ENCODE data around the gene HMMR. TPM values are rescaled to one million over a fixed set of nuclear protein-coding genes. Genes with fewer than 3 reads are reported as not detected.

HMMR gene
- polyA plus RNA-seq, 1 donor from 2014 or later = 3.5 TPM

GRCh38 chr5:163448491-163448890 is 11.9 kb upstream of the HMMR start:
- Histone ChIP-seq H3K9ac (ENCODE audit: low read length) (no peak overlapping the region), H3K36me3 (ENCODE audit: insufficient read depth, low read length) (peaks cover 5% of the 10 kb centered on the region), H3F3A (ENCODE audit: insufficient read depth, low read length, poor library complexity, severe bottlenecking) (no peaks in the 10 kb centered on the region), H3K9me2 (ENCODE audit: insufficient read depth, low read length) (no peaks in the 10 kb centered on the region), H3K9me3 (ENCODE audit: low read length) (no peaks in the 10 kb centered on the region), H3K79me2 (replicated peaks; ENCODE audit: insufficient read depth, low read length) (no peaks in the 10 kb centered on the region), H4K20me1 (ENCODE audit: insufficient read depth) (no peaks in the 10 kb centered on the region), H3K27ac (ENCODE audit: low read length) (no peak overlapping the region), H3K27me3 (ENCODE audit: insufficient read depth, low read depth, low read length) (no peaks in the 10 kb centered on the region), H2AFZ (ENCODE audit: low read depth, low read length) (no peak overlapping the region), H3K4me3 (ENCODE audit: low read length) (no peak overlapping the region), H3K4me2 (ENCODE audit: low read length) (no peak overlapping the region)
- TF ChIP-seq RAD21 (conservative IDR thresholded peaks at IDR 0.05) (no peak), EZH2 (IDR thresholded peaks at IDR 0.05; ENCODE audit: borderline replicate concordance, insufficient read depth, low read length, poor library complexity, severe bottlenecking) (no peak)

- H3K9me3 ChIP-seq (ENCODE audit: low read length) = no peaks in the 10 kb centered on the region
- TF ChIP-seq RAD21 (conservative IDR thresholded peaks at IDR 0.05) (no peak), TAF1 (IDR thresholded peaks at IDR 0.05; ENCODE audit: low read depth) (no peak), MXI1 (conservative IDR thresholded peaks at IDR 0.05; ENCODE audit: poor library complexity, severe bottlenecking) (no peak), SMC3 (conservative IDR thresholded peaks at IDR 0.05; ENCODE audit: poor library complexity) (no peak), EZH2 (IDR thresholded peaks at IDR 0.05; ENCODE audit: borderline replicate concordance, insufficient read depth, low read length, poor library complexity, severe bottlenecking) (no peak), EP300 (conservative IDR thresholded peaks at IDR 0.05; ENCODE audit: poor library complexity, severe bottlenecking) (no peak), POLR2AphosphoS5 (IDR thresholded peaks at IDR 0.05) (no peak), REST (IDR thresholded peaks at IDR 0.05; ENCODE audit: borderline replicate concordance) (no peak), CTCF (IDR thresholded peaks at IDR 0.05; ENCODE audit: poor library complexity, severe bottlenecking) (no peak)
- no peak overlapping the region for H3K4me2 ChIP-seq (ENCODE audit: low read length)
- H4K20me1 ChIP-seq (ENCODE audit: insufficient read depth) = no peaks in the 10 kb centered on the region
- H3K27me3 ChIP-seq (ENCODE audit: insufficient read depth, low read depth, low read length) = no peaks in the 10 kb centered on the region
- H3K27ac ChIP-seq (ENCODE audit: low read length) = no peak overlapping the region
- no peak overlapping the region for H3K4me3 ChIP-seq (ENCODE audit: low read length)
- H3F3A ChIP-seq (ENCODE audit: insufficient read depth, low read length, poor library complexity, severe bottlenecking) = no peaks in the 10 kb centered on the region
- H3K9me2 ChIP-seq (ENCODE audit: insufficient read depth, low read length) = no peaks in the 10 kb centered on the region
- H3K79me2 ChIP-seq (replicated peaks; ENCODE audit: insufficient read depth, low read length) = no peaks in the 10 kb centered on the region
- no peak overlapping the region for H3K9ac ChIP-seq (ENCODE audit: low read length)
- H3K36me3 ChIP-seq (ENCODE audit: insufficient read depth, low read length) = peaks cover 9% of the 10 kb centered on the region
- H2AFZ ChIP-seq (ENCODE audit: low read depth, low read length) = no peak overlapping the region
These were observed 8.9 kb upstream of the HMMR start for GRCh38 chr5:163451489-163451888.

- H3K27me3 ChIP-seq (ENCODE audit: insufficient read depth, low read depth, low read length) = no peaks in the 10 kb centered on the region
- no peak overlapping the region for H3K9ac ChIP-seq (ENCODE audit: low read length)
- no peaks in the 10 kb centered on the region for H3F3A ChIP-seq (ENCODE audit: insufficient read depth, low read length, poor library complexity, severe bottlenecking)
- H3K4me2 ChIP-seq (ENCODE audit: low read length) = no peak overlapping the region
- H3K36me3 ChIP-seq (ENCODE audit: insufficient read depth, low read length) = peaks cover 4% of the 10 kb centered on the region
- no peak overlapping the region for H3K4me3 ChIP-seq (ENCODE audit: low read length)
- no peaks in the 10 kb centered on the region for H3K9me2 ChIP-seq (ENCODE audit: insufficient read depth, low read length)
- H3K79me2 ChIP-seq (replicated peaks; ENCODE audit: insufficient read depth, low read length) = peaks cover 19% of the 10 kb centered on the region
- TF ChIP-seq CTCF (IDR thresholded peaks at IDR 0.05; ENCODE audit: poor library complexity, severe bottlenecking) (no peak), REST (IDR thresholded peaks at IDR 0.05; ENCODE audit: borderline replicate concordance) (no peak), SMC3 (conservative IDR thresholded peaks at IDR 0.05; ENCODE audit: poor library complexity) (no peak), POLR2AphosphoS5 (IDR thresholded peaks at IDR 0.05) (no peak), EP300 (conservative IDR thresholded peaks at IDR 0.05; ENCODE audit: poor library complexity, severe bottlenecking) (no peak), EZH2 (IDR thresholded peaks at IDR 0.05; ENCODE audit: borderline replicate concordance, insufficient read depth, low read length, poor library complexity, severe bottlenecking) (no peak), TAF1 (IDR thresholded peaks at IDR 0.05; ENCODE audit: low read depth) (no peak), MXI1 (conservative IDR thresholded peaks at IDR 0.05; ENCODE audit: poor library complexity, severe bottlenecking) (no peak), RAD21 (conservative IDR thresholded peaks at IDR 0.05) (no peak)
- no peaks in the 10 kb centered on the region for H4K20me1 ChIP-seq (ENCODE audit: insufficient read depth)
- H3K27ac ChIP-seq (ENCODE audit: low read length) = no peak overlapping the region
- H3K9me3 ChIP-seq (ENCODE audit: low read length) = no peaks in the 10 kb centered on the region
- no peak overlapping the region for H2AFZ ChIP-seq (ENCODE audit: low read depth, low read length)
These were observed 6.7 kb upstream of the HMMR start for GRCh38 chr5:163453705-163454104.
